ENCODE data around the gene SFXN3. TPM values are rescaled to one million over a fixed set of nuclear protein-coding genes. Genes with fewer than 3 reads are reported as not detected.

SFXN3 gene
- total RNA-seq, 1 donor from 2014 or later, result 15.3 TPM

GRCh38 chr10:101038484-101038883, 7.5 kb downstream of the SFXN3 start:
- H3K36me3 Mint-ChIP-seq, result peaks cover 4% of the 10 kb centered on the region
- no peaks in the 10 kb centered on the region for H3K9me3 Mint-ChIP-seq
- H3K4me3 Mint-ChIP-seq, result no peak overlapping the region
- H3K27ac Mint-ChIP-seq, result peak overlapping the region; percentile 18
- H3K27me3 Mint-ChIP-seq, result peaks cover 26% of the 10 kb centered on the region
- no peak for DNase-seq (ENCODE audit: extremely low spot score, unreplicated experiment)
- H3K4me1 Mint-ChIP-seq (ENCODE audit: unreplicated experiment), result peaks cover 24% of the 10 kb centered on the region
- no peak for TF ChIP-seq CTCF (conservative IDR thresholded peaks at IDR 0.05)

- H3K4me3 Mint-ChIP-seq, result no peak overlapping the region
- H3K27ac Mint-ChIP-seq, result no peak overlapping the region
- peaks cover 30% of the 10 kb centered on the region for H3K4me1 Mint-ChIP-seq (ENCODE audit: unreplicated experiment)
- TF ChIP-seq CTCF (conservative IDR thresholded peaks at IDR 0.05), result no peak
- no peaks in the 10 kb centered on the region for H3K9me3 Mint-ChIP-seq
- H3K27me3 Mint-ChIP-seq, result peaks cover 24% of the 10 kb centered on the region
- DNase-seq (ENCODE audit: extremely low spot score, unreplicated experiment), result no peak
- peaks cover 4% of the 10 kb centered on the region for H3K36me3 Mint-ChIP-seq
Measured at GRCh38 chr10:101040061-101040460, 9.0 kb downstream of the SFXN3 start.

- Mint-ChIP-seq H3K36me3 (peaks cover 4% of the 10 kb centered on the region), H3K27ac (peak overlapping the region; percentile 84), H3K4me1 (ENCODE audit: unreplicated experiment) (peaks cover 30% of the 10 kb centered on the region), H3K4me3 (no peak overlapping the region), H3K9me3 (no peaks in the 10 kb centered on the region), H3K27me3 (peaks cover 27% of the 10 kb centered on the region)
- no peak for DNase-seq (ENCODE audit: extremely low spot score, unreplicated experiment)
- no peak for TF ChIP-seq CTCF (conservative IDR thresholded peaks at IDR 0.05)
Measured at GRCh38 chr10:101040851-101041250, 9.8 kb downstream of the SFXN3 start.

GRCh38 chr10:101041252-101041761, 10.3 kb downstream of the SFXN3 start:
- no peak for DNase-seq (ENCODE audit: extremely low spot score, unreplicated experiment)
- peaks cover 29% of the 10 kb centered on the region for H3K27me3 Mint-ChIP-seq
- H3K36me3 Mint-ChIP-seq, result peaks cover 4% of the 10 kb centered on the region
- H3K9me3 Mint-ChIP-seq, result no peaks in the 10 kb centered on the region
- TF ChIP-seq CTCF (conservative IDR thresholded peaks at IDR 0.05), result peak; percentile 91
- peak overlapping the region; percentile 62 for H3K4me3 Mint-ChIP-seq
- peaks cover 30% of the 10 kb centered on the region for H3K4me1 Mint-ChIP-seq (ENCODE audit: unreplicated experiment)
- peak overlapping the region; percentile 84 for H3K27ac Mint-ChIP-seq

GRCh38 chr10:101042118-101042517, 11.1 kb downstream of the SFXN3 start:
- H3K27me3 Mint-ChIP-seq, result peaks cover 35% of the 10 kb centered on the region
- peaks cover 4% of the 10 kb centered on the region for H3K36me3 Mint-ChIP-seq
- H3K4me1 Mint-ChIP-seq (ENCODE audit: unreplicated experiment), result peaks cover 38% of the 10 kb centered on the region
- H3K4me3 Mint-ChIP-seq, result peak overlapping the region; percentile 97
- TF ChIP-seq CTCF (conservative IDR thresholded peaks at IDR 0.05), result no peak
- H3K9me3 Mint-ChIP-seq, result no peaks in the 10 kb centered on the region
- H3K27ac Mint-ChIP-seq, result peak overlapping the region; percentile 100
- DNase-seq (ENCODE audit: extremely low spot score, unreplicated experiment), result no peak

Measured in type B pancreatic cell (in vitro differentiated cells).